DMS 273 (cell line): ENCODE measurements around the gene ANGPTL2.

Experiments used
- DNase-seq: peaks from one replicate; lab custom pipeline; 2025; ENCODE audit not compliant: unreplicated experiment; lab: John Stamatoyannopoulos, UW

ANGPTL2 gene

DNA sequence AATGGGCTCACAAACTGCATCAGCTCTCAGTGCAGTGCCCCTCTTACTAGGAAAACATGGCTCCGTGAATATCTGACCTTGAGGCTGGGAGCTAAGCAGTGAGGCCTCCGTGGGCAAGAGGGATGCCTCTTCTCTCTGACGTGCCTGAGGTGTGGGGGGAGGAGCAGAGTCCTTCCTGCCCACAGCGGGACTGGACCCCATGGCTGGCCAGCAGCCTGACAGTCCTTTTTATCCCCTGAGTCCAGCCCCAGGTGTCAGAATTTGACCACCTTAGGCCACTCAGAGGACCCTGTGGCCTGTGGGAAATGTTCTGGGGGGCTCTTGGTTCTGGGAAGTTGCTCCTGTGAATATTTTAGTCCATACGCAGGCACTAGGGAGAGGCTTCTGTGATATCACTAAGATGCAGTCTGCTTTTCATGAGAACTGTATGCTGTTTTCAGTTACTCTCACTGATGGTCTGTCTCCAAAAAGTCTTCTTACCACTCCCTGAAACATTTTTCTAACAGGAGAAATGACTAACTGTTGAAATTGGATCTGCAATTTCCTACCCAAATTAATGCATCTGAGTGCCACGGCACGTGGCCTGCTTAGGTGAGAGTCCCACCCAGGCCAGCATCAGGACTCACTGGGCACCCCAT, 23.4 kb downstream of the ANGPTL2 start:
- DNase-seq = no peak

DNA sequence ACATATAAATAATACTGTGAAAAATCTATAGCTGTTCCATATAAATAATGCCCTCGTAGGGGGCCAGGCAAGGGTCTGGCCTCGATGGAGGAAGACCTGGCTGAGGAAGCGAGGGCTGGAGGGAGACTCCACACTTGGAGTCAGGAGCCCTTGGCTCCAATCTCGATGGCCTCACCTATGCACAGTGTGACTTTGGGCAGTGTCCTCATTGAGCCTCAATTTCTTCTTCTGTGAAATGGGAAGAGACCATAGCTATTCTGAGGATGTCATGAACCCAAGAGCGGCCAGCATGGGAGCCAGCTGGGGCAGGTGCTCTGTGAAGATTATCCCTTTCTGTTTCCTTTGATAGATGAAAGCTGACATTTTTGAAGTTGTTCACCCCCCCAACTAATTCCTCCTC, 24.8 kb downstream of the ANGPTL2 start:
- no peak for DNase-seq

DNA sequence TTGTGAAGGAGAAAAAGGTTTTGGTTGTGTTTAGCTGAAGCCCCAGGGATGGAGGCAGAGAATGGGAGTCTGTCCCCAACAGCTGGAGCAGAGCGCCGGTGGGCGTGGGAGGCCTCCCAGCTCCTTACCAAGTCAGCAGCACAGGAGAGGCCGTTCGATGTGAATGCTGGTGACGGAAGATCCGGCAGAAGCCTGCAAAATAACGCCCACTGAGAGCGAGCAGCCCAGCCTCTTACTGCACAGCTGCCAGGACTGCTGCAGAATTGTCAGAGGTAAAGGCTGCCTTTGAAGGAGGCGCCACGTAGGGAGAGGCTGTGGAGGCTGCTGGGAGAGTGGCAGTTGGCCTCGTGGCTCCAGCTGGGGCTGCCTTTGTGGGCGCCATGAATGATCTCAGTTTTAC, 26.2 kb downstream of the ANGPTL2 start:
- DNase-seq = no peak

DNA sequence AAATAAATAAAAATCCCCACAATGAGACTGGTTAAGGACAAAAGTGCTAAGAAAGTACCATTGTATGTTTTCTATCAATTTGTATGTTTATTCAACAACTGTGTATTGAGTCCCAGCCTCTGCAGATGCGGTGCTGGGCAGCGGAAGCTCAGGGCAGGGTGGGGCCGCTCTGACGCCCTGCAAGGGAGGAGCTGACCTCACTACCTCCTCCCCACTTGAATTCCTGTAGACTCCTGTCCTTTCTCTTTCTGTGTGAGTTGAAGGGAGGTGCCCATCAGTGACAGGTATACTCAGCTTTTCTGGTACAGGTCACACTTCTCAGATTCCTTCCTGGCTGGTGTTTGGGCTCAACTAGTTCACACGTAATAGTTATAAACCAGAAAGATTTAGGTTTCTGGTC, 27.0 kb downstream of the ANGPTL2 start:
- no peak for DNase-seq

DNA sequence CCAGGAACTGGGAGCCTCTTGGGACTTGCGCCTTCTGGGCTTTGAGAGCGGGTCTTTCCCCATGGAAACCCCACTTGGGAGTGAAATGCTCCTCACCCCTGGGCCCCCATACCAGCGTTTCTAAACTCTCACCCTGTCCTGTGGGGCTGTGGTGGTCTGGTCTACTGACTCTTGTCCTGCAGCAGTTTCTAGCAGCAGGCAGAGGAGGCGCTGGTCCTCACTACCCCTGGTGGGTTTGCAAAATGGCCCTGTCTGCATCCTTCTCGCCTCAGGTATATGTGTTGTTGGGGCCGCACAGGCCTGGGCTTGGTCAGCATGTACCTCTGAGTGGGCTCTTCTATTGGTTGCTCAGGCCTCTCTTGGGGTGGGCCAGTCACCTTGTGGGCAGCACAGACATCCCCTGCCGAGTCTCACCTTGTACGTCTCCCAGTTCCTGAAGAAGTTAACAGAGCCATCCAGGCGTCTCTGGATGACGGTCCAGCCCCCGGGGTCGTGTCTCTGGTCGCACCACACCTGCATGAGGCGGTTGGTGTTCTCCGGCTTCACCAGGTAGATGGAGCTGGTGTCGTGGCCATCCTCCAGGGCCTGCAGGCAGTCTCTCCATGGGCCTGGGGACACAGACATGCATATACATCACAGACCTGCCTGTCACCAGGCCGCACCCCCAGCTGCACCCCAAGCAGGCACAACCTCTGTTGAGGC, 29.0 kb downstream of the ANGPTL2 start:
- DNase-seq = no peak

DNA sequence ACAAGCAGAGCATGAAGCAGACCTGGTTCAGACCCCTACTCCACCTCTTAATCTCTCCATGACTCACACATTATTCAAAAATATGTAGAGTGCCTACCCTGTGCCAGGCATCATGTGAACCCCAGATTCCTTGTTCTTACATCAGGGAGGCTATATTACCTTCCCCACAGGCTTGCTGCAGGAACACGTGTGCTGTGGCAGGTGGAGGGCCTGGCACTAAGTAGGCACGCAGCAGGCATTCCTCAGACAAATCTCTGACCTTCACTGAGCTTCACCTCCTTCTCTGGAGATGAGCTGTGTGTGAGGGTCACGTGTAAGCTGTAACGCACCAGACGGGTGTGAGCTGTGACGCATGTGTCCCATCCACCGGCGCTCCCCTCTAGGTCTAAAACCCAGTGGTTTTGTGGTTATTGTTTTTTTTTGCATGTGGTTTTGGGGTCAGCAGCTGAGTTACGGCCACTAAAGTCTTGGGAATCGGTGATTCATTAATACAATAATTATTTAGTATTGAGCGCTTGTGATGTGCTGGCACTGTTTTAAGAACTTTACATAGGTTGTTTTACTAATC, 30.3 kb downstream of the ANGPTL2 start:
- DNase-seq = no peak

DNA sequence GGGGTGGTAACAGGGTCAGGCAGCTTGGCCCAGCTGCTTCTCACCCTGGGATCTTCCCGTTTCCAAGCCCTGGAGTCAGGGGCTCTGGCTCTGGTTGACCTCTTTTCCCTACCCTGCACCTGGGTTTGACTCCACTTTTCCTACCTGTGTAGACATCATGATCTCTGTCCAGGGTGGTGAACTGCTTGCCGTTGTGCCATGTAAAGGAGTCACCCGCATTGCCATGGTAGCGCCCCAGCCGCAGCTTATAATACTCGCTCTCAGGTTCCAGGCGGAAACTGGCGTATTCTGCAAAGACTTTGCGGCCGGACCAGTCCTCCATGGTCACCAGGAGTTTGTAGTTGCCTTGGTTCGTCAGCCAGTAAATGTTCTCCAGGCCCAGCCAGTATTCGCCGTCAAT, 30.9 kb downstream of the ANGPTL2 start:
- no peak for DNase-seq

DNA sequence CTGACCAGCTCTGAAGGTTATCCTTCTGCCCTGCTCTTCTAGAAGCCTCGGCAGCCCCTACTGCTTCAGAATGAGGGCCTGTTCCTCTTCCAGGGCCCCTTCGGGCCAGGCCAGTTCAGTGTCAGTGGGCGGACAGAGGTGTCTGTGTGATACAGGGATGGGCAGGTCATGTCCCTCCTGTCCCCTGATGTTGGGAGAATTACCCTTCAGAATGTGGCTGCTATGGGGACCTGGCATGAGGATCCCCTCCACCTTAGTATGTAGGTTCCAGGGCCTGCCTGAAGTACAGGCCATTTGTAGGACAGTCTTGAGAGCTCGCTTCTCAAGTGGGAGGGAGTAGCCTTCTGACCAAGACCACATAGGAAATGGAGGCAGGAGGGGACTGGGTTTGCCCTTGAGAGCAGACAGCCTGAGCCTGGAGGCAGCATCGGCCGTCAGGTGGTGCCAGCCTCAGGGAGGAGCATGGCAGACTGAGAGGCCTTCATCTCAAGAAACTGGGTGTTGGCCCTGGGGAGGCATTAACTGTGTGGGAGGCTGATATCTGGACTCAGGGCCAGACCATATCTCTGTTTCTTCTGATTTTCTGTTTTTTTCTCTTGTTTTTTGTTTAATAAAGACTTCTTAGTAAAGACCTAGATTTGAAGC, 32.0 kb downstream of the ANGPTL2 start:
- no peak for DNase-seq

DNA sequence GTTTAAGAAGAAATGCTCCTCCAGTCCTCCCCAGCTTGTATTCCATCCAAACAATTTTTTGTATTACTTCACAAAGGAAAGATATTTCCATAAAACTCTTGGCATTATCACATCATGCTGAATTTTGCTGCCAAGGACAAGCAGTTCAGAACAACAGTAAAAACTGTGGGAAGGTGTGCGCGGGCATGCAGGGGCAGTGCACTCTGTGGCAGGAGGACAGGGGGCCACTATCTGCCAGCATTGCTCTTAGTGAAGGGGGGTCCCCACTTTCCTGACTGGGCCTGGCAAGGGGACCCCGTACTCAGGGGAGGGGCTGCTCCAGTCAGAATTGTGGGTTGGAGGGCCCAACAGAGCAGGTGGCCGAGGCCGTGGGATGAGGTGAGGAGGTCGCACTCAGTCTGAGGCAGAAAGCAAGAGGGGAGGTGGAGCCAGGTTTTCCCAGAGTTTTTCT, 32.8 kb downstream of the ANGPTL2 start:
- no peak for DNase-seq

DNA sequence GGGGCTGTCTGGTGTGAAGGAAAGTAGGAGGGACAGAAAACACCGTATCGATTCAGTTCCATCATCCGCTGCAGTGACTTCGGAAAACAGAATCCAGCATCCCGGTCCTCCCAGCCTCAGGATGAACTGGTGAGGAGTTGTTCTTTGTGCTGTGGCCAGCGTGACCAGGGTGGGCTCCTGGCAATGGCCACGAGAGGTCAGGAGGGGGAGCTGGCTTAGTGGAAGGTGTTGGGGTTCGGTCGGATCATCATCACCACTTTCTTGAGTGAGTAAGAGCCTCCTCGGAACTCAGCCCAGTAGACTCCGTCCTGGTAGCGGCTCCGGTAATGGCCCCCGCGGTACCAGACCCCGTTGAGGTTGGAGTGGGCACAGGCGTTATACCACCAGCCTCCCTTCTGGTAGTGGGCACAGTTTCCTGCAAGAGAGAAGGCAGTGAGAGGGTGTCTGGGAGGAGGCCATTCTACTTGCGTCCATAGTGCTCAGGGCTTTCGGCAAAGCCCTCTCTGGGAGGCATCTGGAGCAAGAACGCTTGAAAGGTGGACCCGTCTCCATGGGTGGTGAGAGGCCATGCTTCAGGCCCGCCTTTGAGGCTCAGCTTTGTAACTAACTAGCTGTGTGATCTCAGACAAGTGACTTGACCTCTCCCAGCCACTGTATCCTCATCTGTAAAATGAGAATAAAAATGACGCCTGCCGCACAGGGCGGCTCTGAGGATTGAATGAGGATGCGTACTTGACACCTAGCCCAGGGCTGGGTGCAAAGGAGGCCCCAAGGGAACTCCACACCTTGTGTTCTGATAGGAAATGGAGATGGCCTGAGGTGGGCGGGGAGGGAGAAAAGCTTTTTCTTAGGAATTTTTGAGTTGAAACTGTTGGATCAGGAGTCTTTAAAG, 33.5 kb downstream of the ANGPTL2 start:
- DNase-seq = no peak

DNA sequence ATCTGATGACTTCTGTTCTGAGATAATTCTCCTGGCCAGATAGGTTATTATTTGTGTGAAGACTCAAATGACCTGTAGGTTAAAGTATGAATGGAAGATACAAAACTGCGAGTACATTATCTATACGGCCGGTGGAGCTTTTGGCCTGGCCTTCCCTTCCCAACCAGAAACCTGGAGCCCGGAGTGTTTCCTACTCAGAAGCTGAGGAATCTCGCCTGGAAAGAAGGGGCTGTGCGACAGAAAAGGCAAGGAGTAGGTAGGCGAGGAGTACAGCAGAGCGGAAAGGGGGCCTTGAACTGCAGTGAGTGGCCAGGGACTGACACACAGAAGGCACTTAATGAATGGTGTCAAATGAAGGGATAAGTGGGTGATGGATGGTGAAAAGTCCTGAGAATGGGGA, 34.6 kb downstream of the ANGPTL2 start:
- DNase-seq = no peak

DNA sequence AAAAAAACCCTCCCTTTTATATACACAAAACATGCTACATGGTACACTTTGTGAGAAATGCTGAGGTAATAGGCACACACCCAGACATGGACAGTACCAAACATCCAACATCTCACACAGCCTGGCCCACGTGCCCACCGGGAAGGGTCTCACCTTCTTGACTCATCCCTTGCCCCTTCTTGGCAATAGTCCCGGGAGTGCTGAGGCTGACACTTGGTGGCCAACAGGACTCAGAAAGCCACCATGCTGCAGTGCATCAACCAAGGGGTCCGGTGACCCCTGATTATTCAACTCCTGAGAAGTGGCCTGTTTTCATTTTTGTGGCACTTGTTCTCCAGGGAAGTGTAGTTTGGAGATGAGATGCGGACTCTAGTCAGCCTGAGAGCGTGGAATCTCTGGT, 35.0 kb downstream of the ANGPTL2 start:
- no peak for DNase-seq

DNA sequence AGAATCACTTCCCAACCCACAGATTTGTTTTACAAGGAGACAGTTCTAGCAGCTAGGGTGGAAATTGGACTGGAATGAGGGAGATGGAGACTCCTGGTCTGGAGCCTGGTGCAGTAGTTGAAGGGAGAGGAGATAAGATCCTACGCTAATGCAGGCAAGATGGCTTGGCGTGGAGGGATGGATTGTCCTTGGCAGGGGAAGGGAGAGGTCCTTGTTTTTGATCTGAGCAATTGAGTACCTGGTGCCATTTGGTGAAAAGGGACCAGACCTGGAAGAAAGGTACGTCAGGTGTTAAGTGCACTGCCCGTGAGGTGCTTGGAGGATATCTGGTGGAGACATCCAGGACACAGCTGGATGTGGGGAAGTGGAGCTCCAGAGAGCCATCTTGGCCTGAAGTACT, 35.7 kb downstream of the ANGPTL2 start:
- DNase-seq = no peak

DNA sequence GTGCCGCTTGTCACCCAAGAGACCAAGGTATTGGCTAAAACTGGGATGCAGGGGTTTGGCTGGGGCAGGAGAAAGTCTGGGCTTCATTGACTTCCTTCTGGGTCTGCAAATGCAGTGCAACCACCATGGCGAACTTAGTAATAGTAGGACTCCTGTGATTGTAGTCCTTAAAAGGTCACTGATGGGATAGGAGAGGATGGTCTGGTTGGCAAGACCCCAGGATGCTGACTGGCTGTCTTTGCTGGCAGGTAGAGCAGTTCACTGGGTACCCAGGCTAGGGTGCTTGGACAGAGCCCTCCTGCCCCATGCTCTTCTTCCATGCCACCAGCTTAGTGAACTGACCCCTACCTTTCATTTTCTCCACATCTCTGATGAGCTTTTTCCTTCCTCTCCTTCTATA, 37.2 kb downstream of the ANGPTL2 start:
- no peak for DNase-seq

DNA sequence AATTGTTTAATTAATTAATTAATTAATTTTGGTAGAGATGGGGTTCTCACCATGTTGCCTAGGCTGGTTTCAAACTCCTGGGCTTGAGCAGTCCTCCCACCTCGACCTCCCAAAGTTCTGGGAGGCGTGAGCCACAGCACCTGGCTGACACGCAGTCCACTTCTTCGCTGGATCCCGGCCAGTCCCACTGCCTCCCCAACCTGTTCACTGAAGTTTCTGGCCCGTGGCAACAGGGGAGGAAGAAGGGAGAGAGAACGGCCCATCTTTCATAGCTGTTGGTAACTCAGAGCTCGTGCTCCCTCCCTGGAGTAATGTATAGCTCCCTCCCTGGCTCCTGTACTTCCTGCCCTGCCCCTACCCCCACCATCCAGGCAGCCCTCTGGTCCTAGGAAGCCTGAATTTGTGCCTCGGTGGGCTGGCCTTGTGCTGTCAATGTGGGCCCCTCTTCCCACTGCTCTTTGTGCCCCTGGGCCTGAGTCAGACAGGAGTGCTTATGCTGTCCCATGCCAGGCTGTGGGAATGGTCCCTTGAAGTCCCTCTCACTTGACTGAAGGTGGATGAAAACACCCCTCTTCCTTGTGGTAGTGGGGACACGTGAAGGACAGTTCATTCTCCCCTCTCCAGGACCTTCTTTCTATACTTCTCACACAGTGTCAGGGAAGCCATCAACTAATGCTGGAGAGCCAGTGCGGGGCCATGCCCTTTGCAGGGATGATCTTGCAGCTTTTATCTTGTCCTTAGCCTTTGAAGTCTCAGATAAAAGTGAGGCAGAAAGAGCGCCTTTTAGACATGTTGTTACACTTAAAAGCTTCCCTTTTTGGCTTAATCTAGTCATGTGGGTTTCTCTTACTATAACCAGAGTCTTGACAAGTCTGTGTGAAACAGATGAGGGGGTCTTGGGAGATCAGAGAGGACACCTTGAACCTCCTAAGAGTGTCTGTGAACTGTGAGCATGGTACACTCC, 38.1 kb downstream of the ANGPTL2 start:
- DNase-seq = peak; percentile 11

DNA sequence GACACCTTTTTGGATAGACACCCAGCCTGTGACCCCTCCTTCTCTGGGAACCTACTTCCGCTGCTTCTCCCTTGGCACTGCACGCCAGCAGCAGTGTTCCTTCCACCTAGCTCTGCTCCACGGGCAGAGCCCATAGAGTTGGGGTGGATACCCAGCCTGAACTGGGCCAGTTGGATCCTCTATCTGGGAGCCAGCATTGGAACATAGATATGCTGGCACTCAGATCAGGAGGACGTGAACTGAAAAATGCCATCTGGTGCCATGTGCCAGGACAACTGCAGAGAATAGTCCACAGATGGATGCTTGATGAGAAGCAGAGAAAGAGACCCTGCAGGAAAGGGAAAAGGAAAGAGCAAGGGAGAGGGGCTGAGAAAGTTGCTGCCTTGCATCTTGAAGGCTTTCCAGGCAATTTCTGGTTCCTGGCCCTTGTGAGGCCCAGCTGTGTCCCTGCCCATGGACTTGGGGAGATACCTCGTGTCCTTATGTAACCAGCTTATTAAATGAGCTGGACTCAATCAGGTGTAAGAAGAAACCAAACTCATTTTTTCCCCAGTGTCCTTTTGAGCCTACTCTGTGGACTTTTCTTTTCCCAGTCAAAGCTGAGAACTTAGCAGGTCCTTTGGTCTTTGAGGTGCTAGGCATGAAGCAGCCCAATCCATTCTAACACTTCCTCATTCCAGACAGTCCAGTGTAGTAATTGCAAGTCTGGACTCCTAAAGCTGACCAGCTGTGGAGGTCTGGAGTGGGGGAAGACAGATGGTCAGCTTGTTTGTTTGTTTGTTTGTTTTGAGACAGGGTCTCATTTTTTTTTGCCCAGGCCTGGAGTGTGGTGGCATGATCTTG, 39.1 kb downstream of the ANGPTL2 start:
- peak; percentile 75 for DNase-seq

DNA sequence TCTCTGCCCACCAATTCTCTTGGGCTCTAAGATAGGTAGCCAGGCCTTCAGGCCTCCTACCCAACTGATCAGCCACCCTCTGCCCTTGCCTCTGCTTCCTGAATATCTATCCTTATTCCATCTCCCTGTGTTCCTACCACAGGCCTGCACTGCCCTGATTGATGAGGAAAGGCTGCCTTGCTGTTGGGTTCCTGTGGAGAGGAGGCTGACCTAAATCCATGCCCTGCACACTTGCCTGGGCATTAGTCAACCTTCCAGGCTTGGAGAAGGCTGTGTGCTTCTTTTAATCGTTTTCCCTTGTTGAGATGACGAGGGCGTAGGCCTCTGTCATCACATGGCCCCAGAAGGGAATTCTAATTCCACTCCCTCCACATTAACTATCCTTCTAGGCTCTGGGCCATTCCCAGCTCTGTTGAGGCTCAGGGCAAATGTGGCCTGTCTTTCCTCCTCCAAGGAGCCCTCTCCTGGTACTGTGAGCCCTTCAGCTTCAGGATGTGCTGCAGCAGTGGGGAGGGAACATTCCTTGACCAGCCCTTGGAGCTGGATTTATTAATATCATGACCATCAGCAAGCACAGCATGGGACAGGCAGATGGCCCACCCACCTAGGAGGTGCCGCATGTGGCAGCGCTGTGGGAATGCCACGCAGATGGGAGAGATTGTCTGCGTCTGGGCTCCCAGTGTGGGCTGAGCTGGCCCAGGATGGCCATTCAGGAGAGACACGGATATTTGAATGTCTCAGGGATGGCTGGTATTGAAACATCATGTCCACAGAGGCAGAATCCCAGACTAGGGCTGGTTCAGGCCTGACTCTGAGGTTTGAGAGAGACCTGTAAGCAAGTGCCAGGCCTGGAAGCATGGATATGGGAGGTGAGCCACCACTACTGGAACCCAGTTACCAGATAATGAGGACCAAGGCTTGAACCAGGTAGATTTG, 40.9 kb downstream of the ANGPTL2 start:
- DNase-seq = no peak
